A549 (cell line): ENCODE measurements around the gene CREBZF. TPM values are rescaled to one million over a fixed set of nuclear protein-coding genes. Genes with fewer than 3 reads are reported as not detected.

ENCODE experiments used
- ATAC-seq, 2 experiments: fragments of 200-7000 bp in 1 of 2; fragments of >200 bp in 1 of 2; cut with Nextera tagmentation in 1 of 2; cut with Tn5 transposase in 1 of 2; 3 replicates each; pipeline versions ENCODE4 v1.8.0 to v1.9.1; 2018 to 2020; ENCODE audit warnings: mild to moderate bottlenecking in 1 of 2, moderate library complexity in 1 of 2
- CTCF ChIA-PET: fragments of 300-600 bp; sonication (Branson Sonifier 250); formaldehyde crosslinking; extraction: SDS; loops from one replicate; lab custom pipeline; 2021; ENCODE audit warnings: antibody characterized with exemption, inconsistent platforms; lab: Yijun Ruan, JAX
- POLR2A ChIA-PET: fragments of 350-600 bp; formaldehyde crosslinking; extraction: SDS; loops from one replicate; lab custom pipeline; 2021; ENCODE audit warnings: antibody characterized with exemption, inconsistent platforms; lab: Yijun Ruan, JAX
- DNase-seq, 2 experiments: peaks; one replicate each; pipeline versions ENCODE4 v3.0.0 to v3.0.0-alpha.2; 2011 to 2016; ENCODE audit warnings: low read depth in 1 of 2, low spot score in 1 of 2
- FAIRE-seq: peaks from 2 replicates; lab custom pipeline; 2011; peaks lifted over from hg19 to GRCh38; lab: Jason Lieb, UNC
- H3K27ac ChIP-seq, 2 experiments: fragments of >200 bp; sonication (Bioruptor Twin); formaldehyde crosslinking; 3 replicates each; pipeline ENCODE4 v1.5.1; 2016 to 2017
- H3K4me1 ChIP-seq: fragments of >200 bp; sonication (Bioruptor Twin); formaldehyde crosslinking; 3 replicates; pipeline ENCODE4 v1.6.1; 2016
- H3K4me2 ChIP-seq: fragments of >200 bp; sonication (Bioruptor Twin); formaldehyde crosslinking; 3 replicates; pipeline ENCODE4 v1.6.1; 2016
- H3K4me3 ChIP-seq: fragments of >200 bp; sonication (Bioruptor Twin); formaldehyde crosslinking; 3 replicates; pipeline ENCODE4 v1.5.1; 2016
- H3K9me3 ChIP-seq: fragments of >200 bp; sonication (Bioruptor Twin); formaldehyde crosslinking; 3 replicates; pipeline ENCODE4 v1.6.1; 2016
- ATOH8 ChIP-seq: fragments of 250-450 bp; sonication (Bioruptor Pico); IDR thresholded peaks from 2 replicates; pipeline ENCODE4 v1.5.0; 2020; ENCODE audit warnings: low read depth, mild to moderate bottlenecking, moderate library complexity
- CBX2 ChIP-seq: fragments of 200-600 bp; sonication (generic); IDR thresholded peaks from 2 replicates; pipeline ENCODE4 v1.6.1; 2016; ENCODE audit warnings: low read depth, mild to moderate bottlenecking, borderline replicate concordance
- CBX8 ChIP-seq: fragments of 200-600 bp; sonication (generic); IDR thresholded peaks from 2 replicates; pipeline ENCODE4 v1.6.1; 2016
- CHD2 ChIP-seq: fragments of 150-350 bp; IDR thresholded peaks from 2 replicates; pipeline ENCODE4 v1.6.1; 2014; ENCODE audit warnings: low read length; ENCODE audit not compliant: partially characterized antibody
- CHD4 ChIP-seq: fragments of 200-600 bp; sonication (generic); IDR thresholded peaks from 2 replicates; pipeline ENCODE4 v1.6.1; 2016; ENCODE audit warnings: antibody characterized with exemption, mild to moderate bottlenecking, borderline replicate concordance
- EHF ChIP-seq: fragments of 250-450 bp; sonication (Bioruptor Pico); IDR thresholded peaks from 2 replicates; pipeline ENCODE4 v1.5.0; 2020; ENCODE audit warnings: mild to moderate bottlenecking
- EHMT2 ChIP-seq: fragments of 200-600 bp; sonication (generic); IDR thresholded peaks from 2 replicates; pipeline ENCODE4 v1.6.1; 2016; ENCODE audit warnings: antibody characterized with exemption, low read depth, mild to moderate bottlenecking, moderate library complexity
- ESRRA ChIP-seq: fragments of 150-350 bp; IDR thresholded peaks from 2 replicates; pipeline ENCODE4 v1.6.1; 2014; ENCODE audit warnings: mild to moderate bottlenecking, low read length, borderline replicate concordance
- FOSB ChIP-seq: fragments of 250-450 bp; sonication (Bioruptor Pico); IDR thresholded peaks from 2 replicates; pipeline ENCODE4 v1.5.0; 2020; ENCODE audit warnings: mild to moderate bottlenecking, moderate library complexity
- FOSL2 ChIP-seq, 2 experiments: fragments of 450-650 bp in 1 of 2; fragments of >200 bp in 1 of 2; sonication (Bioruptor Twin) in 1 of 2; formaldehyde crosslinking; IDR thresholded peaks; 2 replicates each; pipeline versions ENCODE4 v1.5.0 to v1.6.1; 2016 to 2020; ENCODE audit warnings: mild to moderate bottlenecking in 1 of 2, moderate library complexity in 1 of 2
- HES2 ChIP-seq: fragments of >200 bp; sonication (Bioruptor Twin); formaldehyde crosslinking; IDR thresholded peaks from 2 replicates; pipeline ENCODE4 v1.6.1; 2016
- HMGXB4 ChIP-seq: fragments of 250-450 bp; sonication (Bioruptor Pico); IDR thresholded peaks from 2 replicates; pipeline ENCODE4 v1.5.0; 2021; ENCODE audit warnings: mild to moderate bottlenecking, moderate library complexity, borderline replicate concordance
- HOXB13 ChIP-seq: fragments of 250-450 bp; sonication (Bioruptor Pico); IDR thresholded peaks from 2 replicates; pipeline ENCODE4 v1.5.0; 2020; ENCODE audit warnings: low read depth, mild to moderate bottlenecking, moderate library complexity
- HOXB5 ChIP-seq: fragments of 250-450 bp; sonication (Bioruptor Pico); IDR thresholded peaks from 2 replicates; pipeline ENCODE4 v1.5.0; 2020; ENCODE audit warnings: mild to moderate bottlenecking, moderate library complexity
- MAZ ChIP-seq: fragments of 150-350 bp; IDR thresholded peaks from 2 replicates; pipeline ENCODE4 v1.6.1; 2014; ENCODE audit warnings: antibody characterized with exemption, low read depth, low read length, borderline replicate concordance
- NPAS2 ChIP-seq: fragments of 250-450 bp; sonication (Bioruptor Pico); IDR thresholded peaks from 2 replicates; pipeline ENCODE4 v1.8.0; 2022; ENCODE audit warnings: mild to moderate bottlenecking, moderate library complexity, borderline replicate concordance
- NR3C1 ChIP-seq: fragments of >200 bp; sonication (Bioruptor Twin); formaldehyde crosslinking; IDR thresholded peaks from 3 replicates; pipeline ENCODE4 v1.6.1; 2017
- PBX3 ChIP-seq: IDR thresholded peaks from 2 replicates; pipeline ENCODE4 v1.6.1; 2012
- PHF8 ChIP-seq: fragments of 200-600 bp; sonication (generic); IDR thresholded peaks from 2 replicates; pipeline ENCODE4 v1.6.1; 2016; ENCODE audit warnings: low read depth, mild to moderate bottlenecking, antibody characterized with exemption, moderate library complexity, borderline replicate concordance
- POLR2AphosphoS2 ChIP-seq: conservative IDR thresholded peaks from 2 replicates; pipeline ENCODE4 v1.6.1; 2012; ENCODE audit warnings: low read length, improper control_type of control experiment, inconsistent platforms
- RCOR1 ChIP-seq: fragments of 150-350 bp; IDR thresholded peaks from 2 replicates; pipeline ENCODE4 v1.6.1; 2014; ENCODE audit warnings: antibody characterized with exemption, low read length, low read depth
- REST ChIP-seq: fragments of 200-600 bp; sonication (generic); IDR thresholded peaks from 2 replicates; pipeline ENCODE4 v1.6.1; 2016; ENCODE audit warnings: antibody characterized with exemption, mild to moderate bottlenecking, moderate library complexity
- SMC3 ChIP-seq: fragments of >200 bp; sonication (Bioruptor Twin); formaldehyde crosslinking; IDR thresholded peaks from 3 replicates; pipeline ENCODE4 v1.6.1; 2018; ENCODE audit warnings: inconsistent platforms
- SREBF2 ChIP-seq: fragments of 450-650 bp; IDR thresholded peaks from 2 replicates; pipeline ENCODE4 v1.6.1; 2014; ENCODE audit warnings: mild to moderate bottlenecking, moderate library complexity
- USF2 ChIP-seq: fragments of 450-650 bp; IDR thresholded peaks from 2 replicates; pipeline ENCODE4 v1.6.1; 2014; ENCODE audit warnings: antibody characterized with exemption
- ZC3H11A ChIP-seq: fragments of 450-650 bp; IDR thresholded peaks from 2 replicates; pipeline ENCODE4 v1.6.1; 2014; ENCODE audit warnings: antibody characterized with exemption, mild to moderate bottlenecking
- WGBS: methylation state at CpG from one replicate; pipeline ENCODE4 v1.1.6; 2017; ENCODE audit errors: missing lambda C conversion rate; 5-methylcytosine and 5-hydroxymethylcytosine counted together
- polyA plus RNA-seq, 4 experiments: library from polyadenylated mRNA; depleted of rRNA in 3 of 4; stranded (reverse); fragments of >200 nt; fragmentation: RNase III in 1 of 4; extraction: RNeasy Plus Mini Kit Qiagen cat#74134 plus additional on column Dnase treatment in 1 of 4; gene quantifications; 2 replicates in 3 of 4; 3 replicates in 1 of 4; pipeline ENCODE4 v1.2.3, GENCODE V29; 2011 to 2017

Gene CREBZF
- polyA plus RNA-seq, 2 of the 4 experiments (the other 2 are of a cell fraction), result 57.8 to 61.8 TPM

GRCh38 chr11:85652786-85653447, 12.0 kb downstream of the CREBZF start:
- Histone ChIP-seq H3K27ac (no peak overlapping the region), H3K4me1 (peaks cover 17% of the 10 kb centered on the region; the same call in 2 of the 3 replicates), H3K4me3 (no peak overlapping the region), H3K9me3 (no peaks in the 10 kb centered on the region), H3K4me2 (no peak overlapping the region)
- FAIRE-seq (no peak), DNase-seq (no peak), ATAC-seq (no peak)
- CTCF ChIA-PET, result interaction anchor here (3.1 kb wide), 1 partner anchor 12 kb away, joined by 11 read pairs; the partner anchor contains the start of gene CREBZF
- 75% methylated on average over 3 of the region's 3 CpGs for WGBS
- TF ChIP-seq HOXB5 (CRISPR knock-in tag), result no peak
- TF ChIP-seq CHD4, result no peak
- TF ChIP-seq USF2, result no peak
- TF ChIP-seq CBX2, result no peak
- TF ChIP-seq SMC3, result no peak
- TF ChIP-seq ATOH8, result no peak
- no peak for TF ChIP-seq ESRRA
- no peak for TF ChIP-seq EHMT2
- TF ChIP-seq SREBF2, result no peak
- TF ChIP-seq ZC3H11A, result no peak
- TF ChIP-seq FOSB (CRISPR knock-in tag), result no peak
- TF ChIP-seq MAZ, result no peak
- no peak for TF ChIP-seq POLR2AphosphoS2
- no peak for TF ChIP-seq PHF8
- no peak for TF ChIP-seq PBX3
- no peak for TF ChIP-seq HES2
- no peak for TF ChIP-seq HOXB13
- TF ChIP-seq RCOR1, result no peak
- no peak for TF ChIP-seq CHD2
- TF ChIP-seq EHF (CRISPR knock-in tag), result no peak
- POLR2A ChIA-PET, result no interaction called here

- ChIA-PET CTCF (interaction anchor here (3.1 kb wide), 1 partner anchor 13 kb away, joined by 11 read pairs; the partner anchor contains the start of gene CREBZF), POLR2A (interaction anchor here (1.2 kb wide), 1 partner anchor 23 kb away, joined by 3 read pairs; the partner anchor contains the start of gene TMEM126B)
- TF ChIP-seq NPAS2 (CRISPR knock-in tag) (no peak), EHMT2 (no peak), HMGXB4 (no peak), CHD4 (no peak), NR3C1 (no peak), FOSL2 (IDR thresholded peaks at IDR 0.05) (no peak), FOSL2 (CRISPR knock-in tag; IDR thresholded peaks at IDR 0.05) (no peak), CBX2 (no peak), CBX8 (no peak), ATOH8 (no peak), REST (no peak), MAZ (no peak)
Measured at GRCh38 chr11:85651118-85651517, 13.8 kb downstream of the CREBZF start.

More at GRCh38 chr11:85651118-85651517, 13.8 kb downstream of the CREBZF start:
- 90% methylated on average over 1 of the region's 1 CpG for WGBS
- DNase-seq (no peak), ATAC-seq (no peak), FAIRE-seq (no peak)
- H3K4me3 ChIP-seq, result no peak overlapping the region
- H3K4me2 ChIP-seq, result no peak overlapping the region
- H3K9me3 ChIP-seq, result no peaks in the 10 kb centered on the region
- peaks cover 21% of the 10 kb centered on the region; the same call in 2 of the 3 replicates for H3K4me1 ChIP-seq
- no peak overlapping the region for H3K27ac ChIP-seq
